WTC11 (cell line): ENCODE measurements around the gene ANK2. TPM values are rescaled to one million over a fixed set of nuclear protein-coding genes. Genes with fewer than 3 reads are reported as not detected.

Experiments
- ATAC-seq: fragments of 200-7000 bp; cut with Tn5 transposase; 2 replicates; pipeline ENCODE4 v1.10.0; 2021; ENCODE audit warnings: mild to moderate bottlenecking, moderate library complexity
- CTCF ChIA-PET: fragments of 300-600 bp; sonication (Branson Sonifier 250); formaldehyde crosslinking; loops from one replicate; lab custom pipeline; 2021; ENCODE audit warnings: antibody characterized with exemption; lab: Charles Lee
- POLR2A ChIA-PET: fragments of 350-600 bp; sonication (Branson Sonifier 250); formaldehyde crosslinking; loops from one replicate; lab custom pipeline; 2021; ENCODE audit warnings: antibody characterized with exemption; lab: Charles Lee
- DNase-seq: peaks from one replicate; pipeline ENCODE4 v3.0.0; 2021; ENCODE audit warnings: low spot score
- H3K27ac Mint-ChIP-seq: 2 replicates; pipeline ENCODE4 v1.8.0; 2021; ENCODE audit warnings: mixed read lengths
- H3K27me3 Mint-ChIP-seq: 2 replicates; pipeline ENCODE4 v1.8.0; 2021; ENCODE audit warnings: low read depth, mild to moderate bottlenecking, moderate library complexity, mixed read lengths
- H3K36me3 Mint-ChIP-seq: 2 replicates; pipeline ENCODE4 v1.8.0; 2021; ENCODE audit warnings: mixed read lengths
- H3K4me1 Mint-ChIP-seq: 2 replicates; pipeline ENCODE4 v1.8.0; 2022; ENCODE audit warnings: mixed read lengths
- H3K4me3 Mint-ChIP-seq: 2 replicates; pipeline ENCODE4 v1.8.0; 2021; ENCODE audit warnings: mild to moderate bottlenecking, moderate library complexity, mixed read lengths
- H3K9me3 Mint-ChIP-seq: 2 replicates; pipeline ENCODE4 v1.8.0; 2021; ENCODE audit warnings: mixed read lengths
- AR ChIP-seq: fragments of 250-450 bp; sonication (Bioruptor Pico); IDR thresholded peaks from 2 replicates; pipeline ENCODE4 v1.9.0; 2021; ENCODE audit warnings: mild to moderate bottlenecking
- CBFB ChIP-seq: sonication (generic); formaldehyde crosslinking; IDR thresholded peaks from 2 replicates; pipeline ENCODE4 v1.8.1; 2022; ENCODE audit warnings: mild to moderate bottlenecking, low read depth, missing genetic modification reagents
- CREM ChIP-seq: sonication (generic); formaldehyde crosslinking; IDR thresholded peaks from 2 replicates; pipeline ENCODE4 v1.8.1; 2022; ENCODE audit warnings: mild to moderate bottlenecking, missing genetic modification reagents, moderate library complexity
- E2F5 ChIP-seq: sonication (generic); formaldehyde crosslinking; IDR thresholded peaks from 2 replicates; pipeline ENCODE4 v1.8.1; 2022; ENCODE audit warnings: mild to moderate bottlenecking, moderate library complexity, missing genetic modification reagents
- ERG ChIP-seq: fragments of 250-450 bp; sonication (Bioruptor Pico); IDR thresholded peaks from 2 replicates; pipeline ENCODE4 v1.8.0; 2021; ENCODE audit warnings: mild to moderate bottlenecking
- ETV6 ChIP-seq: sonication (generic); formaldehyde crosslinking; IDR thresholded peaks from 2 replicates; pipeline ENCODE4 v1.8.1; 2022; ENCODE audit warnings: mild to moderate bottlenecking, missing genetic modification reagents
- FOXJ3 ChIP-seq: sonication (generic); formaldehyde crosslinking; IDR thresholded peaks from 2 replicates; pipeline ENCODE4 v1.9.0; 2021; ENCODE audit warnings: missing genetic modification reagents, mild to moderate bottlenecking, borderline replicate concordance
- FOXK1 ChIP-seq: sonication (generic); formaldehyde crosslinking; IDR thresholded peaks from 2 replicates; pipeline ENCODE4 v1.8.0; 2022; ENCODE audit warnings: mild to moderate bottlenecking, moderate library complexity, missing genetic modification reagents
- FOXP1 ChIP-seq: sonication (generic); formaldehyde crosslinking; IDR thresholded peaks from 2 replicates; pipeline ENCODE4 v1.8.0; 2022; ENCODE audit warnings: missing genetic modification reagents, mild to moderate bottlenecking, moderate library complexity, borderline replicate concordance
- FOXP4 ChIP-seq: sonication (generic); formaldehyde crosslinking; IDR thresholded peaks from 2 replicates; pipeline ENCODE4 v1.8.0; 2022; ENCODE audit warnings: mild to moderate bottlenecking, missing genetic modification reagents
- GRHL2 ChIP-seq: fragments of 250-450 bp; sonication (Bioruptor Pico); IDR thresholded peaks from 2 replicates; pipeline ENCODE4 v1.8.0; 2022; ENCODE audit warnings: mild to moderate bottlenecking, moderate library complexity; ENCODE audit not compliant: insufficient replicate concordance, severe bottlenecking
- JAZF1 ChIP-seq: fragments of 250-450 bp; sonication (Bioruptor Pico); IDR thresholded peaks from 2 replicates; pipeline ENCODE4 v1.9.0; 2021; ENCODE audit warnings: moderate library complexity, mild to moderate bottlenecking, inconsistent platforms
- OVOL2 ChIP-seq: fragments of 250-450 bp; sonication (Bioruptor Pico); IDR thresholded peaks from 2 replicates; pipeline ENCODE4 v1.9.0; 2021; ENCODE audit warnings: mild to moderate bottlenecking, borderline replicate concordance
- SMAD4 ChIP-seq: sonication (generic); formaldehyde crosslinking; IDR thresholded peaks from 2 replicates; pipeline ENCODE4 v1.8.0; 2022; ENCODE audit warnings: mild to moderate bottlenecking, missing genetic modification reagents
- TEAD1 ChIP-seq: sonication (generic); formaldehyde crosslinking; IDR thresholded peaks from 2 replicates; pipeline ENCODE4 v1.8.0; 2022; ENCODE audit warnings: mild to moderate bottlenecking, missing genetic modification reagents
- ZBTB21 ChIP-seq: sonication (generic); formaldehyde crosslinking; IDR thresholded peaks from 2 replicates; pipeline ENCODE4 v1.8.1; 2023; ENCODE audit warnings: mild to moderate bottlenecking, missing genetic modification reagents, borderline replicate concordance
- ZNF121 ChIP-seq: sonication (generic); formaldehyde crosslinking; IDR thresholded peaks from 2 replicates; pipeline ENCODE4 v1.8.0; 2023; ENCODE audit warnings: missing genetic modification reagents
- ZNF138 ChIP-seq: sonication (generic); formaldehyde crosslinking; conservative IDR thresholded peaks from 2 replicates; pipeline ENCODE4 v1.8.1; 2022; ENCODE audit warnings: mild to moderate bottlenecking, moderate library complexity, missing genetic modification reagents
- ZNF263 ChIP-seq: sonication (generic); formaldehyde crosslinking; IDR thresholded peaks from 2 replicates; pipeline ENCODE4 v1.8.1; 2022; ENCODE audit warnings: low read depth, mild to moderate bottlenecking, moderate library complexity, missing genetic modification reagents
- ZNF396 ChIP-seq: fragments of 250-450 bp; sonication (Bioruptor Pico); IDR thresholded peaks from 2 replicates; pipeline ENCODE4 v1.8.0; 2021; ENCODE audit warnings: mild to moderate bottlenecking, moderate library complexity, borderline replicate concordance
- ZNF425 ChIP-seq: fragments of 250-450 bp; sonication (Bioruptor Pico); conservative IDR thresholded peaks from 2 replicates; pipeline ENCODE4 v1.9.0; 2021; ENCODE audit warnings: mild to moderate bottlenecking
- ZNF532 ChIP-seq: fragments of 250-450 bp; sonication (Bioruptor Pico); IDR thresholded peaks from 2 replicates; pipeline ENCODE4 v1.9.0; 2021; ENCODE audit warnings: mild to moderate bottlenecking, borderline replicate concordance
- total RNA-seq: library from RNA; stranded (reverse); gene quantifications from 3 replicates; pipeline ENCODE4 v1.2.3, GENCODE V29; 2021

ANK2 gene
- total RNA-seq, 1 experiment from 2014 or later: 27.9 TPM

GRCh38 chr4:113064244-113064643 is 14.8 kb downstream of the ANK2 start:
- Mint-ChIP-seq H3K9me3 (no peaks in the 10 kb centered on the region), H3K27ac (peak overlapping the region; percentile 78), H3K4me1 (peaks cover 40% of the 10 kb centered on the region), H3K4me3 (peak overlapping the region; percentile 42), H3K36me3 (no peaks in the 10 kb centered on the region), H3K27me3 (peaks cover 52% of the 10 kb centered on the region)
- POLR2A ChIA-PET: no interaction called here
- ATAC-seq (peak; percentile 98), DNase-seq (peak; percentile 82)
- CTCF ChIA-PET: interaction anchor here (1.0 kb wide), 2 partner anchors 13 to 113 kb away, joined by 4 read pairs; no protein-coding TSS in a partner anchor
- TF ChIP-seq ZNF396 (CRISPR knock-in tag) (no peak), JAZF1 (CRISPR knock-in tag) (no peak), FOXK1 (CRISPR knock-in tag) (peak; percentile 93), CBFB (CRISPR knock-in tag) (0 out of 2 replicates have a peak, but pooled peaks have one; percentile 53), SMAD4 (no peak), CREM (CRISPR knock-in tag) (peak; percentile 50; the same call in 1 of the 2 replicates), FOXP4 (CRISPR knock-in tag) (peak; percentile 91), ZNF121 (CRISPR knock-in tag) (no peak), FOXJ3 (CRISPR knock-in tag) (0 out of 2 replicates have a peak, but pooled peaks have one; percentile 21), ETV6 (CRISPR knock-in tag) (peak; percentile 90), TEAD1 (CRISPR knock-in tag) (peak; percentile 98; the same call in 1 of the 2 replicates)
- TF ChIP-seq, all 79 proteins: peak for 7

GRCh38 chr4:113065629-113066028 is 16.2 kb downstream of the ANK2 start:
- POLR2A ChIA-PET: no interaction called here
- no peak for ATAC-seq
- Mint-ChIP-seq H3K4me3 (no peak overlapping the region), H3K27ac (no peak overlapping the region), H3K4me1 (peaks cover 38% of the 10 kb centered on the region), H3K27me3 (peaks cover 42% of the 10 kb centered on the region), H3K36me3 (no peaks in the 10 kb centered on the region), H3K9me3 (no peaks in the 10 kb centered on the region)
- DNase-seq: no peak
- CTCF ChIA-PET: no interaction called here
- TF ChIP-seq E2F5 (CRISPR knock-in tag): no peak
- no peak for TF ChIP-seq ZNF263
- no peak for TF ChIP-seq ERG
- TF ChIP-seq FOXJ3 (CRISPR knock-in tag): no peak
- TF ChIP-seq AR (CRISPR knock-in tag): no peak
- no peak for TF ChIP-seq FOXP1 (CRISPR knock-in tag)
- TF ChIP-seq GRHL2 (CRISPR knock-in tag): no peak
- TF ChIP-seq ZBTB21 (CRISPR knock-in tag): no peak
- TF ChIP-seq OVOL2: no peak
- no peak for TF ChIP-seq ZNF532 (CRISPR knock-in tag)
- no peak for TF ChIP-seq ZNF138
- TF ChIP-seq ZNF425: no peak
